ENCODE results near the gene CLDN5. TPM values are rescaled to one million over a fixed set of nuclear protein-coding genes. Genes with fewer than 3 reads are reported as not detected.

CLDN5 gene
- total RNA-seq, 1 donor from 2014 or later = 19.5 TPM

- no peaks in the 10 kb centered on the region for H3K4me1 ChIP-seq
- no peak overlapping the region for H3K27ac ChIP-seq (replicated peaks)
- H3K36me3 ChIP-seq = no peaks in the 10 kb centered on the region
- no peak for TF ChIP-seq CTCF (IDR thresholded peaks at IDR 0.05; ENCODE audit: borderline replicate concordance)
- no peak for DNase-seq
- intact Hi-C loops (cut with micrococcal nuclease) = no loop called here
- H3K4me3 ChIP-seq = no peak overlapping the region
- H3K27me3 ChIP-seq (ENCODE audit: low read depth) = no peaks in the 10 kb centered on the region
- H3K9me3 ChIP-seq (replicated peaks) = no peaks in the 10 kb centered on the region
These were observed 18.0 kb downstream of the CLDN5 start for GRCh38 chr22:19506212-19506611.

GRCh38 chr22:19505735-19506126, 18.5 kb downstream of the CLDN5 start:
- Histone ChIP-seq H3K27me3 (ENCODE audit: low read depth) (no peaks in the 10 kb centered on the region), H3K4me3 (no peak overlapping the region), H3K9me3 (replicated peaks) (no peaks in the 10 kb centered on the region), H3K27ac (replicated peaks) (no peak overlapping the region), H3K4me1 (no peaks in the 10 kb centered on the region), H3K36me3 (no peaks in the 10 kb centered on the region)
- no peak for TF ChIP-seq CTCF (IDR thresholded peaks at IDR 0.05; ENCODE audit: borderline replicate concordance)
- intact Hi-C loops (cut with micrococcal nuclease) = no loop called here
- DNase-seq = no peak

GRCh38 chr22:19504900-19505734, 19.1 kb downstream of the CLDN5 start:
- intact Hi-C loops (cut with micrococcal nuclease) = no loop called here
- no peak overlapping the region for H3K27ac ChIP-seq (replicated peaks)
- H3K4me1 ChIP-seq = no peaks in the 10 kb centered on the region
- no peaks in the 10 kb centered on the region for H3K27me3 ChIP-seq (ENCODE audit: low read depth)
- no peak overlapping the region for H3K4me3 ChIP-seq
- H3K9me3 ChIP-seq (replicated peaks) = no peaks in the 10 kb centered on the region
- DNase-seq = no peak
- TF ChIP-seq CTCF (IDR thresholded peaks at IDR 0.05; ENCODE audit: borderline replicate concordance) = no peak
- no peaks in the 10 kb centered on the region for H3K36me3 ChIP-seq

- no peaks in the 10 kb centered on the region for H3K27me3 ChIP-seq (ENCODE audit: low read depth)
- DNase-seq = no peak
- H3K4me1 ChIP-seq = no peaks in the 10 kb centered on the region
- H3K27ac ChIP-seq (replicated peaks) = no peak overlapping the region
- H3K4me3 ChIP-seq = no peak overlapping the region
- H3K9me3 ChIP-seq (replicated peaks) = no peaks in the 10 kb centered on the region
- no peaks in the 10 kb centered on the region for H3K36me3 ChIP-seq
- TF ChIP-seq CTCF (IDR thresholded peaks at IDR 0.05; ENCODE audit: borderline replicate concordance) = no peak
- intact Hi-C loops (cut with micrococcal nuclease) = no loop called here
These were observed 20.3 kb downstream of the CLDN5 start for GRCh38 chr22:19503869-19504268.

GRCh38 chr22:19503367-19503766, 20.8 kb downstream of the CLDN5 start:
- no peak for DNase-seq
- intact Hi-C loops (cut with micrococcal nuclease) = no loop called here
- Histone ChIP-seq H3K9me3 (replicated peaks) (no peaks in the 10 kb centered on the region), H3K36me3 (no peaks in the 10 kb centered on the region), H3K27me3 (ENCODE audit: low read depth) (no peaks in the 10 kb centered on the region), H3K4me1 (no peaks in the 10 kb centered on the region), H3K27ac (replicated peaks) (no peak overlapping the region), H3K4me3 (no peak overlapping the region)
- no peak for TF ChIP-seq CTCF (IDR thresholded peaks at IDR 0.05; ENCODE audit: borderline replicate concordance)
